Measurements from ENCODE around the gene GBGT1.
A peak's percentile ranks its signal among the peaks of the same experiment; 100 is the strongest.
"Not testable (repeated sequence)": the region's sequence is repeated elsewhere in the genome, so short reads cannot be mapped to it uniquely, and the experiment has no call there.

Gene GBGT1

GRCh38 chr9:133195029-133195428, 31.3 kb upstream of the GBGT1 start:
- no peak for DNase-seq

GRCh38 chr9:133194597-133194996, 30.9 kb upstream of the GBGT1 start:
- DNase-seq: no peak

- DNase-seq: no peak
Observed at GRCh38 chr9:133191989-133192388, 28.3 kb upstream of the GBGT1 start.

- DNase-seq: no peak
Observed at GRCh38 chr9:133189826-133190225, 26.1 kb upstream of the GBGT1 start.

- no peak for DNase-seq
Observed at GRCh38 chr9:133188843-133189180, 25.1 kb upstream of the GBGT1 start.

GRCh38 chr9:133188006-133188842, 24.5 kb upstream of the GBGT1 start:
- DNase-seq: no peak

GRCh38 chr9:133187561-133188005, 23.9 kb upstream of the GBGT1 start:
- DNase-seq: no peak

- no peak for DNase-seq
Observed at GRCh38 chr9:133186736-133187135, 23.0 kb upstream of the GBGT1 start.

GRCh38 chr9:133184971-133185370, 21.3 kb upstream of the GBGT1 start:
- peak; percentile 57 to 63 for DNase-seq

GRCh38 chr9:133182151-133182550, 18.4 kb upstream of the GBGT1 start:
- no peak for DNase-seq

GRCh38 chr9:133181561-133181960, 17.8 kb upstream of the GBGT1 start:
- no peak for DNase-seq

GRCh38 chr9:133180953-133181352, 17.2 kb upstream of the GBGT1 start:
- DNase-seq: no peak

GRCh38 chr9:133173056-133173455, 9.3 kb upstream of the GBGT1 start:
- no peak for DNase-seq

GRCh38 chr9:133171161-133171961, 7.6 kb upstream of the GBGT1 start:
- no peak for DNase-seq

GRCh38 chr9:133170716-133171115, 7.0 kb upstream of the GBGT1 start:
- DNase-seq: no peak

- DNase-seq: not testable (repeated sequence)
Observed at GRCh38 chr9:133169687-133170086, 6.0 kb upstream of the GBGT1 start.

GRCh38 chr9:133169102-133169501, 5.4 kb upstream of the GBGT1 start:
- DNase-seq: no peak

- no peak for DNase-seq
Observed at GRCh38 chr9:133168432-133168831, 4.7 kb upstream of the GBGT1 start.

GRCh38 chr9:133167769-133168168, 4.1 kb upstream of the GBGT1 start:
- no peak for DNase-seq

- DNase-seq: no peak
Observed at GRCh38 chr9:133167096-133167730, 3.5 kb upstream of the GBGT1 start.

GRCh38 chr9:133166392-133166791, 2.7 kb upstream of the GBGT1 start:
- no peak for DNase-seq

- no peak for DNase-seq
Observed at GRCh38 chr9:133165452-133165730, 1.7 kb upstream of the GBGT1 start.

- no peak for DNase-seq
Observed at GRCh38 chr9:133164191-133164590, 477 bp upstream of the GBGT1 start.

Measured in activated T-cell treated with anti-CD3 and anti-CD28 coated beads, Interleukin-2, amount 50 U/mL, for 48 hours (primary cell).